ENCODE results near the gene CDK5RAP3.

The CDK5RAP3 gene

DNA sequence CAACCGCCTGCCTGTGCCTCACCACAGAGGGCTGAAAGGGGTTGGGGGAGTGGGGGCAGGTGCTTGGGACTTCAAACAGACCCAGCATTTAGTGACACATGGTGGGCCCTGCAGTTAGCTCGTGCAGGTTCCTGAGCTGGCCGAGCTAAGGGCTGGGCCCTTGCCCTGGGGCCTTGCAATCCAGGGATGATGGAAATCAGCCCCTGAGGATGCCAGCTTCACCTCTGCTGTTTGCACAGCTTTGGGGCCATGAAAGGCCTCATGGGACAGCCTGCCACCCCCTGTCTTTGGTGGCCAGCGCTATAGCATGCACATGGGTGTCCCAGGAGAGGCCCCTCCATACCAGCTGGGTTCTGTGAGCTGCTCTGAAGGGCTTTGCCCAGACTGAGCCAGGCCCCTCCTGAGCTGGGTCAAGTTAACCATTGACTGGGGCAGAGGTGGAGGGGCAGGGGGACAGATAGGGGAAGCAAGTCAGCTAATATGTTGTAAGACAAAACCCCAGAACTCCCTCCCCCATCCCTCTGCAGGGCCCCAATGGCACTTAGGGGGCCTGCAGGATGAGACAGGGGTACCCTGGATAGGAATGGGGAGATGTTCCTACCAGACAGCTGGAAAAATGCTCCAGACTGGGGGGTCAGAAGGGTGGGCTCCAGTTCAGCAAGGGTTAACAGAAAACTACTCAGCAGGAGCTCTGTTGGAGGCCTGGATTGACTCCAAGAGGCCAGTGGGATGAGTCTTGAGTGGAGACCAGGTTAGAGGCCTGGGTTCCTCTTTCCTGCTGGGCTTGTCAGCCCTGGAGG is 13.9 kb upstream of the CDK5RAP3 start:
- no peaks in the 10 kb centered on the region for H3K9me3 Mint-ChIP-seq
- H3K4me3 Mint-ChIP-seq: no peak overlapping the region
- peaks cover 1% of the 10 kb centered on the region for H3K27me3 Mint-ChIP-seq
- H3K36me3 Mint-ChIP-seq (ENCODE audit: low read depth): peaks cover 10% of the 10 kb centered on the region
- peaks cover 11% of the 10 kb centered on the region for H3K4me1 Mint-ChIP-seq (ENCODE audit: low read depth)
- intact Hi-C loops (cut with micrococcal nuclease): no loop called here
- no peak overlapping the region for H3K27ac Mint-ChIP-seq

DNA sequence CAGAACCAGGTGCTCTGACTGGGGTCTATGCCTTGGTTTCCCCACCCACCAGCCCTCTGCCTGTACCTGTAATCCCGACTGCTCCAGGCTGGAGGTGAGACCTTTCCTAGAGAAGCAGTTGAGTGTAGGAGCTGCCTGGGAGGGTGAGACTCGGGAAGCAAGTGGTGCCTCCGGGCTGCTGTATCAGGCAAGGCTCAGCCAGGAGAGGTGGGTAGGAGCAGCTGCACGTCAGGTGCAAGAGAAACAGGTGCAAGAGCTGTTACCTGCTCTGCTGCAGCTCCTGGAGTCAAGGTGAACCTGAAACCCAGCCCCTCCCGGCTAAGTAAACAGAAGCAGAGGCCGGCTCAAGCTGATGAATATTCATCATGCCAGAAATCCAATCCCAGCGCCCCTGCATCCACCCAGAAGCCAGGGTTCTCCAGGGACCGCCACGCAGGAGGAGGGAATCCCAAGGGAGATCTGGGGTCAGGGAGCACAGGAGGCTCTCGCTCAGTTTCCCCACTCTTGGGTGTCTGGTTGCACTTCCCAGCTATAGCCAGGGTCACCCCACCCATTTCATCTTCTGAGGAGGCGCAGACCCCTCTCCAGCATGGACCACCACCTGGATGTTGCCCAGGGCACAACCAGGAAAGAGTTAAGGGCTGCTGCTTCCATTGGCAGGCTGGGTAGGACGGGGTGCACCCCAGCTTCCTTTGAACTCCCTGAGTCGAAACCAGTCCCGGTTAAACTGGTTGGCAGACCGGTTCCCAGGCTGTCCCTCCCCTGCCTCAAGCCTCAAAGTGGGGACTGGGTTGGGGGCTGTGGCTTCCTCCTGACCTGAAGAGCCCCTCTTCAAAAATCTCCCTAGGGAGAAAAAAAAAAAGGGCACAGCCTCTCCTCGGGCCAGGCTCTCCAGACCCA is 13.1 kb upstream of the CDK5RAP3 start, which contains the start of gene PRR15L:
Gene PRR15L, minus strand, starts transcription at position 293 of the 900 bp plus-strand sequence. CDS start 4,649 bp downstream, outside the sequence.
- Mint-ChIP-seq H3K9me3 (no peaks in the 10 kb centered on the region), H3K4me1 (ENCODE audit: low read depth) (peaks cover 3% of the 10 kb centered on the region), H3K27me3 (peaks cover 1% of the 10 kb centered on the region), H3K4me3 (no peak within 1 kb of the TSS), H3K27ac (no peak within 1 kb of the TSS), H3K36me3 (ENCODE audit: low read depth) (peaks cover 4% of the 10 kb centered on the region)
- intact Hi-C loops (cut with micrococcal nuclease): no loop called here

DNA sequence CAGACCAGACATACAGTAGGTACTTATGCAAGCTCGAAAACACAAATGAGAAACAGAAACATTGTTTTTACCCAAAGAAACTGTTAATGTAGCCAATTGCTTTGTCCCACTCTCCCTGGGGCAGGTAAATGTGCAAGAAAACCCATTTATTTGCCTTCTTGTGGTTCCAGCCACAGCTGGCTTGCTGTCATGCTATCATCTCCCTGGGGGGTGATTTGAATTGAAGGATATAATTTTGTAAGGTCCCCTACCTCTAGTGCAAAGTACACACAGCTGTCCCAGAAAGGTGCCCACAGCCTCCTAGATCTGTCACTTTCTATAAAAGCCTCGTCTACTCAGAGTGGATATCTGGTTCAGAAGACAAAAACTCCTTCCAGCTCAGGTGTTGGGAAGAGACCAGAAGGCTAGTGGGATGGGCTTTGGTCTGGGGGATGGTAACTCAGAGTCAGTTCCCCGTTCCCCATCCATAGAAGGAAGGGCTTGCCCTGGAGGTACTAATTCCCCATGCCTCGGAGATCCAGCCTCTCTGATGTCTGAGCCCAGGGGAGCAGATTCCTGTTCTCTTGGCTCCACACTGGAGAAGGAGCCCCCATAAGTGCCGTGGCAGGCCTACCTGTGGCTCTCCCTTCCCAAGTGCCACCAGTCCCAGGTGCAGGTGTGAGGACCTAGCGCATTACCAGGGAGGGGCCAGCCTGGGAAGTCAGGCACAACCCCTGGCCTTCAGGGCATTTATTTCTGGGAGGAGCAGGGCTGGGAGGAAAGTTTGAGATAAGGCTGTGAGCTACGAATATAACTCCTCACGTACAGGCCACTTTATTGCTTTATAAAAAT is 10.9 kb upstream of the CDK5RAP3 start:
- Mint-ChIP-seq H3K4me1 (ENCODE audit: low read depth) (no peaks in the 10 kb centered on the region), H3K27ac (peak overlapping the region; percentile 7), H3K4me3 (no peak overlapping the region), H3K27me3 (peaks cover 1% of the 10 kb centered on the region), H3K36me3 (ENCODE audit: low read depth) (no peaks in the 10 kb centered on the region), H3K9me3 (no peaks in the 10 kb centered on the region)
- intact Hi-C loops (cut with micrococcal nuclease): no loop called here

DNA sequence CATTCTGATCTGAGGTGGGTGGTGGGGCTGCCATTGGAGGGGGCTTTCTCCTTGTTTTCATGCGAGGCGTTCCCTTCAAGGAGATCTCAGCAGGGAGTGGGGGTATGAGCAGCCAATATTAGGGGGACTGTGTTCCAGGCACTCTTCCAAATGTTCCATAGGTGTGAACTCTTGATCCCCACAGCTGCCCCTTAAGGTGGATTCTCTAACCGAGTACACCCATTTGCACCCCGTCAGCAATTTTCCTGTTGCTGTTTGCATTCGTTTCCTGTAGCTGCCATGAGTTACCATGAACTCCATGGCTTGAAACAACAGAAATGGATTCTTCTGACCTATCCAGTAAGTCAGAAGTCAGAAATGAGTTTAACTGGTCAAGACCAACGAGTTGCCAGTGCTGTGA is 9.5 kb upstream of the CDK5RAP3 start:
- H3K9me3 Mint-ChIP-seq: no peaks in the 10 kb centered on the region
- peaks cover 1% of the 10 kb centered on the region for H3K27me3 Mint-ChIP-seq
- no peak overlapping the region for H3K4me3 Mint-ChIP-seq
- H3K27ac Mint-ChIP-seq: no peak overlapping the region
- H3K4me1 Mint-ChIP-seq (ENCODE audit: low read depth): peaks cover 5% of the 10 kb centered on the region
- H3K36me3 Mint-ChIP-seq (ENCODE audit: low read depth): no peaks in the 10 kb centered on the region
- intact Hi-C loops (cut with micrococcal nuclease): no loop called here

DNA sequence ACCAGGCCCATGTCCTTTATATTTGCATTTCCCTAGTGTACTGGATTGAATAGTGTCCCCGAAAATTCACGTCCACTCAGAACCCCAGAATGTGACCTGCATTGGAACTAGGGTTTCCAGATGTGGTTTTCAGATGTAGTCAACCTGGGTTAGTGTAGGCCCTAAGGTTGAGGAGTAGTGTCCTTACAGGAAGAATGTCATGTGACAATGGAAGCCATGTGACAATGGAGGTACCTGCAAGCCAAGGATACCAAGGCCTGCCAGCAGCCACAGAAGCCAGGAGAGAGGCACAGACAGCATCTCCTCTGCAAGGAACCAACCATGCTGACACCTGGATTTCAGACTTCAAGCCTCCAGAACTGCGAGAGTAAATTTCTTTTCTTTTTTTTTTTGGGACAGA is 8.0 kb upstream of the CDK5RAP3 start:
- Mint-ChIP-seq H3K36me3 (ENCODE audit: low read depth) (no peaks in the 10 kb centered on the region), H3K4me3 (no peak overlapping the region), H3K27me3 (peaks cover 1% of the 10 kb centered on the region), H3K27ac (no peak overlapping the region), H3K9me3 (no peaks in the 10 kb centered on the region), H3K4me1 (ENCODE audit: low read depth) (peaks cover 5% of the 10 kb centered on the region)
- intact Hi-C loops (cut with micrococcal nuclease): no loop called here

DNA sequence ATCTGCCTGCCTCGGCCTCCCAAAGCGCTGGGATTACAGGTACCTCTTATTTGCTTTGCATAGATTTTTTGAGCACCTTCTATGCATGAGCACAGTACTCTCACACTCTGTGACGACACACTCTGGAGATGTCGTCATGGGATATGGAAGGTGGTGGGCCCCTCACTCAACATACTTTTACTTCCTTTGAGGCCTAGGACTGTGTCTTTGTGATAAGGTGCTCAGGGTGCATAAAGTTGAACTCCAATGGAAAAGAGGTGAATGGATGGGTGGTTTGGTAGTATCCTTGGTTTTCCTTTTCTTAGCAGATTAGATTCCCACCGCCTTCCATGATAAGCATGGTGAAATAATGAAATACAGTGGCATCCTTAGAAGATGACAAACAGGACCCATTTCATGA is 6.1 kb upstream of the CDK5RAP3 start:
- peaks cover 8% of the 10 kb centered on the region for H3K4me1 Mint-ChIP-seq (ENCODE audit: low read depth)
- intact Hi-C loops (cut with micrococcal nuclease): no loop called here
- H3K27ac Mint-ChIP-seq: no peak overlapping the region
- H3K36me3 Mint-ChIP-seq (ENCODE audit: low read depth): no peaks in the 10 kb centered on the region
- H3K27me3 Mint-ChIP-seq: no peaks in the 10 kb centered on the region
- H3K9me3 Mint-ChIP-seq: no peaks in the 10 kb centered on the region
- no peak overlapping the region for H3K4me3 Mint-ChIP-seq

DNA sequence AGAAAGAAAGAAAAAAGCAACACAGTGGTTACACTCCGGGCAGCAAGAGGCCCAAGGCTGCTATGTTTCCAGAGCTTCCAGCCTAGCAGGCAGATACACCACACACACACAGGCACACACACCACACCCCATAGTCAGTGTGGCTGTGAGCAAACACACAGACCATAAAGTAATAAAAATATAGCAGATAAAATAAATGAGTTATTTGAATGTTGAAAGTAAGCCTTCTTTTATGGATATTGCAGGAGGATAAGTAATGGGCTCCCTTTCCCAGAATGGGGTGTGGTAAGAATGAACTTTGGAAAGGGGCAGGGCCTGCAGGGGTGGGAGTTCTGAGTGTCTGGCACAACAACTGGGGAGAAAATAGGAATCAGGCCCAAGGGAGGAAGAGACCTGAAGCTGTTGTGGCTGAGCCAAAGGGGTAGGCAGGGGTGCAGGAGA is 4.8 kb upstream of the CDK5RAP3 start:
- H3K36me3 Mint-ChIP-seq (ENCODE audit: low read depth): peaks cover 4% of the 10 kb centered on the region
- H3K27ac Mint-ChIP-seq: no peak overlapping the region
- peaks cover 17% of the 10 kb centered on the region for H3K4me1 Mint-ChIP-seq (ENCODE audit: low read depth)
- H3K4me3 Mint-ChIP-seq: no peak overlapping the region
- H3K27me3 Mint-ChIP-seq: no peaks in the 10 kb centered on the region
- no peaks in the 10 kb centered on the region for H3K9me3 Mint-ChIP-seq
- intact Hi-C loops (cut with micrococcal nuclease): no loop called here

DNA sequence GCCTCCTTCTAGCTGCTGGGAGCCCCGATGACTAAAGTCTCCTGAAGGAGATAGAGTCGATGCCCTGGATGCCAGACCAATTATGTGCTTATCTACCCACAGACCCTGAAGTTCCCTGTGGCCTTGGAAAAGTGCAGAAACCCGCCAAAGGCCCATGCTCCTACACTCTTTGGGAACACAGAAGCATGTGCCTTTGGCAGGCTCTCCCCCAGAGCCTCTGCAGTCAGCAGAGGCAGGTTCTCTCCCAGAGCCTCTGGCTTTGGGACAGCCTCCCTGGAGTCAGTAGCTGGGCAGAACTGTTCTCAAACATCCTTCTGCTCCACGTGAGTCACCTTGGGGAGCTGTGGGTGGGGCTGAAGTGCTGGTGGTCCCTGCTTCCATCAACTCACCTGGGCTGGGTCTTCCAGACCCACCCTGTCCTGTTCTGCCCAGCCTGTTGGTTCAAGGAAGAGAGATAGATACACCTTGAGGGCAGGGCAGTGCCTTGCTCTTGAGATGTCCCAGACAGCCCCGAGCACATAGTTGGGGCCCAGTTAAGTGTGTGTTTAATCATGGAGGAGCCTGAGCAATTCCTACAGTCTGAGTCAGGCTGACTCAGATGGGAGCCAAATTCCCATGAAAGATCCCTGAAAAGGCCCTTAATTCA is 3.2 kb upstream of the CDK5RAP3 start:
- Mint-ChIP-seq H3K4me1 (ENCODE audit: low read depth) (peaks cover 27% of the 10 kb centered on the region), H3K4me3 (no peak overlapping the region), H3K27ac (no peak overlapping the region), H3K36me3 (ENCODE audit: low read depth) (peaks cover 7% of the 10 kb centered on the region), H3K27me3 (no peaks in the 10 kb centered on the region), H3K9me3 (no peaks in the 10 kb centered on the region)
- intact Hi-C loops (cut with micrococcal nuclease): no loop called here

DNA sequence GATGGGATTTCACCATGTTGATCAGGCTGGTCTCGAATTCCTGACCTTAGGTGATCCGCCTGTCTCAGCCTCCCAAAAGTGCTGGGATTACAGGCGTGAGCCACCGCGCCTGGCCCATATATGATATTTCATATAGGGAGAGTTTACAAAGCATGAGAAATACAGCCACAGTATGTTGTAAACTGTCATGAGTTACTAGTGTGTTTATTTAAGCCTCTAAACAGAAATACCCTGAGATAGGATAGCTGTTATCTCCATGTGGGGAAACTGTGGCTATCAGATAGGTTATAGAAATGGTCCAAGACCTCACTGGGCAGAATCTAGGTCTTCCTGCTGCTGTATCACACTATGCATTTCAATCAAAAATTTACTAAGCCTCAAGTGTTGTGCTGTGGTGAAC is 2.1 kb upstream of the CDK5RAP3 start:
- no peak overlapping the region for H3K4me3 Mint-ChIP-seq
- no peaks in the 10 kb centered on the region for H3K27me3 Mint-ChIP-seq
- H3K36me3 Mint-ChIP-seq (ENCODE audit: low read depth): peaks cover 15% of the 10 kb centered on the region
- H3K9me3 Mint-ChIP-seq: no peaks in the 10 kb centered on the region
- peaks cover 27% of the 10 kb centered on the region for H3K4me1 Mint-ChIP-seq (ENCODE audit: low read depth)
- H3K27ac Mint-ChIP-seq: no peak overlapping the region
- intact Hi-C loops (cut with micrococcal nuclease): no loop called here

DNA sequence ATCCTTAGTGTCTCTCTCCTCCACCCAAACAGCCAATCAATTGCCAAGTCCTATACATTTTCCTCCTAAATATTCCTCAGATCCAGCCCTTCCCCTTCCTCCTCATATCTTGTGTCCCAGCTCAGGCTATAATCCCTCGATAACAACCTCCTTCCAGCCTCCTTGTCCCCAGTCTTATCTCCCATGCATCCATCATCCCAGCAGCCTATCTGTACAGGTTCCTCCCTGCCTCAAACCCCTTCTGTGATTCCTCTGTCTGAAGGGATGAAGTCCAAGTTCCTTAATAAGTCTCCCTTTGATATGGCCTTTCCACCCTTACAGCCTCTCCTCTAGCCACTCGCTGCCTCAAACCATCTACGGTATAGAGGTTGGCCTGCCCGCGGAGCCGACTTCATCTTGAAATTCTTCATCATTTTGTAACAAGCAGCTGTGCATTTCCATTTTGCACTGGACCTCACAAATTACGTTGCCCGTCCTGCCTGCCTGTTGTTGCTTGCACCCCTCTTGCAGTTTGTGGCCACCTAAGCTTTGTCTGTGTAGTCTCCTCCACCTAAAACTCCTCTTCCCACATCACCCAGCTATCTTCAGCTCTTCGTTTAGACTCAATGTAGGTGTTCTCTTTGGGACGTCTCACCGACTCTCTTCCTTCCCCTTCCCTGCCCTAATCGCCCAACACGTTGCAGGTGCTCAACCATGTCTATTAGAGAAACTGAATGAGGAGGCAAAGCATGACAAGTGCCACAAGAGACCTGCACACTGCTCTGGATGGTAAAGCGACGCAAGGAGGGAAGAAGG is 786 bp upstream of the CDK5RAP3 start:
- Mint-ChIP-seq H3K4me1 (ENCODE audit: low read depth) (peaks cover 27% of the 10 kb centered on the region), H3K9me3 (no peaks in the 10 kb centered on the region), H3K27ac (peak overlapping the region; percentile 90), H3K4me3 (peak overlapping the region; percentile 93), H3K36me3 (ENCODE audit: low read depth) (peaks cover 27% of the 10 kb centered on the region), H3K27me3 (no peaks in the 10 kb centered on the region)
- intact Hi-C loops (cut with micrococcal nuclease): loop anchor here (1.0 to 2.0 kb wide), 3 partner anchors 21 to 127 kb away; partner anchors contain the start of gene SP2

DNA sequence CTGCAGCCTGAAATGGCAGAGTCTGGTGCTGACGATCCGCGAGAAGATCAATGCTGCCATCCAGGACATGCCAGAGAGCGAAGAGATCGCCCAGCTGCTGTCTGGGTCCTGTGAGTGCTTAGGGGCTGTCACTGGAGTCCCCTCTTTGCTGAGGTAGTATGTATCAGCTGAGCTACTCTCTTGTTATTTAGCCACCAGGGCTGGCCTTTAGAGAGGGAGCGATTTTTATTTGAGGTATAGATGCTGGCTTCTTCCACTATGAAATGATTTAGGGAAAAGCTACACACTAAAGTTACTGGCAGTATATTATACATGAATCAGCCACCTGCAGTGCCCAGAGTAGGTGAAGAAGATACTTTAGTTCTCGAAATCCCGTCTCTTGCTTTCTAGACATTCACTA is 2.6 kb downstream of the CDK5RAP3 start:
- intact Hi-C loops (cut with micrococcal nuclease): no loop called here
- no peak overlapping the region for H3K27ac Mint-ChIP-seq
- H3K4me3 Mint-ChIP-seq: no peak overlapping the region
- peaks cover 24% of the 10 kb centered on the region for H3K4me1 Mint-ChIP-seq (ENCODE audit: low read depth)
- H3K9me3 Mint-ChIP-seq: no peaks in the 10 kb centered on the region
- peaks cover 62% of the 10 kb centered on the region for H3K36me3 Mint-ChIP-seq (ENCODE audit: low read depth)
- H3K27me3 Mint-ChIP-seq: no peaks in the 10 kb centered on the region

DNA sequence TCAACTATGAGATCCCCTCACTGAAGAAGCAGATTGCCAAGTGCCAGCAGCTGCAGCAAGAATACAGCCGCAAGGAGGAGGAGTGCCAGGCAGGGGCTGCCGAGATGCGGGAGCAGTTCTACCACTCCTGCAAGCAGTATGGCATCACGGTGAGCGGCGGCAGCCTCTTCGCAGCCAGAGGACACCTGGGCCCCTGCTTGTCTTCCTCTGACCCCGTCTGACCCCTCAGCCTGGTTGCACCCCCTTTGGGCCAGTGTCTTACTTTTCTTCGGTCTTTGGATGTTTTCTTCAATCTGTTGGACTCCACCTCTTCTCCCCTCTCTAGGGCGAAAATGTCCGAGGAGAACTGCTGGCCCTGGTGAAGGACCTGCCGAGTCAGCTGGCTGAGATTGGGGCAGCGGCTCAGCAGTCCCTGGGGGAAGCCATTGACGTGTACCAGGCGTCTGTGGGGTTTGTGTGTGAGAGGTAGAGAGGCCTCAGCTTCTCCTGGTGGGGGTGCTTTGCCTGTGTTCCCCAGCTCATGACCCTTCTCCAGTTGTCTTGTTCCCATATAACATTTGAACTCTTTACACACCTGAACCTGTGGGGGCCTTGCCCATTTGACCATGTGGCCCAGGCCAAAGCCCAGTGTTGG is 4.4 kb downstream of the CDK5RAP3 start:
- intact Hi-C loops (cut with micrococcal nuclease): no loop called here
- Mint-ChIP-seq H3K4me1 (ENCODE audit: low read depth) (peaks cover 33% of the 10 kb centered on the region), H3K27me3 (no peaks in the 10 kb centered on the region), H3K27ac (no peak overlapping the region), H3K9me3 (no peaks in the 10 kb centered on the region), H3K36me3 (ENCODE audit: low read depth) (peaks cover 79% of the 10 kb centered on the region), H3K4me3 (no peak overlapping the region)
